SK-N-SH (cell line): ENCODE measurements around the gene RIN2. TPM values are rescaled to one million over a fixed set of nuclear protein-coding genes. Genes with fewer than 3 reads are reported as not detected.

ENCODE experiments used
- CTCF ChIA-PET: fragments of 300-600, 350-600 bp; formaldehyde crosslinking; extraction: SDS; loops from one replicate; lab custom pipeline; 2021; lab: Yijun Ruan, JAX
- POLR2A ChIA-PET: fragments of 350-600 bp; sonication (Branson Sonifier 250); formaldehyde crosslinking; extraction: SDS; loops from one replicate; lab custom pipeline; 2020; ENCODE audit warnings: antibody characterized with exemption, inconsistent platforms; lab: Yijun Ruan, JAX
- DNase-seq: peaks from one replicate; pipeline ENCODE4 v3.0.0; 2012
- H2AFZ ChIP-seq: fragments of 200-600 bp; sonication (generic); 2 replicates; pipeline ENCODE4 v1.8.1; 2016; ENCODE audit warnings: antibody characterized with exemption, mild to moderate bottlenecking, low read depth
- H3F3A ChIP-seq: fragments of 200-600 bp; sonication (generic); replicated peaks from 2 replicates; pipeline ENCODE3; 2016; ENCODE audit warnings: antibody characterized with exemption, mild to moderate bottlenecking; ENCODE audit not compliant: insufficient read depth
- H3K27ac ChIP-seq, 2 experiments: fragments of 200-500 bp in 1 of 2; fragments of 200-600 bp in 1 of 2; sonication (Bioruptor generic) in 1 of 2; sonication (generic), shearing (Covaris generic) in 1 of 2; 2 replicates each; pipeline versions ENCODE4 v1.5.1 to v1.6.1; 2014 to 2016; ENCODE audit warnings: low read depth in 2 of 2, inconsistent platforms in 1 of 2, low read length in 1 of 2, mild to moderate bottlenecking in 1 of 2, mixed read lengths in 1 of 2
- H3K27me3 ChIP-seq: fragments of 200-600 bp; sonication (generic), shearing (Covaris generic); 2 replicates; pipeline ENCODE4 v1.6.1; 2016; ENCODE audit warnings: mixed run types; ENCODE audit not compliant: insufficient read depth
- H3K36me3 ChIP-seq, 2 experiments: fragments of 200-500 bp in 1 of 2; fragments of 200-600 bp in 1 of 2; sonication (Bioruptor generic) in 1 of 2; sonication (generic) in 1 of 2; replicated peaks in 1 of 2; 2 replicates each; pipeline versions ENCODE3 to v1.5.1; 2014 to 2016; ENCODE audit warnings: low read length in 1 of 2, mild to moderate bottlenecking in 1 of 2; ENCODE audit not compliant: insufficient read depth in 2 of 2, control insufficient read depth in 1 of 2
- H3K4me1 ChIP-seq, 2 experiments: fragments of 200-500 bp in 1 of 2; fragments of 200-600 bp in 1 of 2; sonication (Bioruptor generic) in 1 of 2; sonication (generic), shearing (Covaris generic) in 1 of 2; 2 replicates each; pipeline versions ENCODE4 v1.5.1 to v1.6.1; 2014 to 2016; ENCODE audit warnings: low read depth in 1 of 2, low read length in 1 of 2, mixed run types in 1 of 2; ENCODE audit not compliant: insufficient read depth in 2 of 2, control insufficient read depth in 1 of 2
- H3K4me2 ChIP-seq: fragments of 200-600 bp; sonication (generic), shearing (Covaris generic); 2 replicates; pipeline ENCODE4 v1.6.1; 2017; ENCODE audit warnings: mixed run types
- H3K4me3 ChIP-seq, 2 experiments: fragments of 200-500 bp in 1 of 2; fragments of 200-600 bp in 1 of 2; sonication (Bioruptor generic) in 1 of 2; sonication (generic), shearing (Covaris generic) in 1 of 2; 2 replicates each; pipeline versions ENCODE4 v1.5.1 to v1.8.1; 2014 to 2016; ENCODE audit warnings: low read depth in 2 of 2, inconsistent platforms in 1 of 2, low read length in 1 of 2, mild to moderate bottlenecking in 1 of 2, mixed read lengths in 1 of 2, moderate library complexity in 1 of 2
- H3K79me2 ChIP-seq: fragments of 200-600 bp; sonication (generic); 2 replicates; pipeline ENCODE4 v1.8.1; 2017; ENCODE audit warnings: mild to moderate bottlenecking; ENCODE audit not compliant: insufficient read depth
- H3K9ac ChIP-seq: fragments of 200-600 bp; sonication (generic); 2 replicates; pipeline ENCODE4 v1.6.1; 2017; ENCODE audit warnings: mixed run types
- H3K9me2 ChIP-seq: fragments of 200-600 bp; sonication (generic); 2 replicates; pipeline ENCODE4 v1.6.1; 2017; ENCODE audit warnings: mixed run types
- H3K9me3 ChIP-seq: fragments of 200-600 bp; sonication (generic); 2 replicates; pipeline ENCODE4 v1.6.1; 2017; ENCODE audit warnings: mixed run types, mild to moderate bottlenecking, moderate library complexity
- H4K20me1 ChIP-seq: fragments of 200-600 bp; sonication (generic); 2 replicates; pipeline ENCODE4 v1.6.1; 2017; ENCODE audit warnings: mild to moderate bottlenecking, mixed run types; ENCODE audit not compliant: insufficient read depth
- CHD2 ChIP-seq: fragments of 150-350 bp; IDR thresholded peaks from 2 replicates; pipeline ENCODE4 v1.6.1; 2018; ENCODE audit warnings: low read length; ENCODE audit not compliant: partially characterized antibody
- CTCF ChIP-seq: fragments of 200-600 bp; sonication (generic); IDR thresholded peaks from 2 replicates; pipeline ENCODE4 v1.6.1; 2017; ENCODE audit warnings: antibody characterized with exemption, mild to moderate bottlenecking, moderate library complexity
- EZH2phosphoT487 ChIP-seq: fragments of 200-600 bp; sonication (generic); IDR thresholded peaks from 2 replicates; pipeline ENCODE4 v1.6.1; 2017; ENCODE audit warnings: low read depth, mixed run types, mild to moderate bottlenecking, antibody characterized with exemption, moderate library complexity, borderline replicate concordance
- FOSL2 ChIP-seq: IDR thresholded peaks from 2 replicates; pipeline ENCODE4 v1.4.0; 2012; ENCODE audit warnings: low read depth, mild to moderate bottlenecking, moderate library complexity, borderline replicate concordance
- MAX ChIP-seq: IDR thresholded peaks from 2 replicates; pipeline ENCODE4 v1.4.0; 2012; ENCODE audit warnings: low read depth
- MXI1 ChIP-seq: IDR thresholded peaks from 2 replicates; pipeline ENCODE4 v1.6.1; 2012; ENCODE audit warnings: mild to moderate bottlenecking, low read depth, low read length, improper control_type of control experiment
- NRF1 ChIP-seq: IDR thresholded peaks from 2 replicates; pipeline ENCODE4 v1.6.1; 2012; ENCODE audit warnings: low read depth, mild to moderate bottlenecking, low read length
- PBX3 ChIP-seq: IDR thresholded peaks from 2 replicates; pipeline ENCODE4; 2012
- RCOR1 ChIP-seq: fragments of 150-350 bp; IDR thresholded peaks from 2 replicates; pipeline ENCODE4 v1.6.1; 2017; ENCODE audit warnings: antibody characterized with exemption, low read length
- SMC3 ChIP-seq: IDR thresholded peaks from 2 replicates; pipeline ENCODE4 v1.6.1; 2012; ENCODE audit warnings: low read depth, low read length, improper control_type of control experiment
- TEAD4 ChIP-seq: IDR thresholded peaks from 2 replicates; pipeline ENCODE4 v1.4.0; 2012; ENCODE audit warnings: mild to moderate bottlenecking, borderline replicate concordance; ENCODE audit not compliant: insufficient read depth
- USF1 ChIP-seq: IDR thresholded peaks from 2 replicates; pipeline ENCODE4 v1.4.0; 2012; ENCODE audit warnings: low read depth, borderline replicate concordance
- WGBS: methylation state at CpG from one replicate; pipeline ENCODE4 v1.1.6; 2017; ENCODE audit warnings: low lambda C conversion rate; 5-methylcytosine and 5-hydroxymethylcytosine counted together
- polyA plus RNA-seq, 3 experiments: library from polyadenylated mRNA; depleted of rRNA; stranded (reverse); fragments of >200 nt; gene quantifications; 2 replicates each; pipeline ENCODE4 v1.2.3, GENCODE V29; 2012

RIN2 gene
- polyA plus RNA-seq, 1 of the 3 experiments (the other 2 are of a cell fraction), result 6.8 TPM

GRCh38 chr20:19735446-19735845 lies 22.6 kb upstream of the RIN2 start (continued):
- peak; percentile 60; the same call in 1 of the 2 replicates for TF ChIP-seq MAX
- no peak for TF ChIP-seq CHD2
- no peak for TF ChIP-seq EZH2phosphoT487
- no peak for TF ChIP-seq NRF1
- TF ChIP-seq MXI1, result no peak
- peak; percentile 85 for TF ChIP-seq FOSL2
- TF ChIP-seq TEAD4, result no peak
- peak; percentile 18; the same call in 1 of the 2 replicates for TF ChIP-seq PBX3

- Histone ChIP-seq H3K4me1 (peaks cover 7 to 25% of the 10 kb centered on the region in 2 experiments), H3K4me2 (no peak overlapping the region), H3K79me2 (no peaks in the 10 kb centered on the region), H4K20me1 (no peaks in the 10 kb centered on the region), H2AFZ (0 out of 2 replicates have a peak overlapping the region, but pooled peaks have one; percentile 31), H3K36me3 (no peaks in the 10 kb centered on the region), H3F3A (peaks cover 5% of the 10 kb centered on the region), H3K27ac (no peak overlapping the region), H3K9me3 (no peaks in the 10 kb centered on the region), H3K9ac (no peak overlapping the region), H3K27me3 (no peaks in the 10 kb centered on the region), H3K4me3 (no peak overlapping the region), H3K9me2 (no peaks in the 10 kb centered on the region)
- ChIA-PET POLR2A (interaction anchor here (1.1 kb wide), 1 partner anchor 21 kb away, joined by 3 read pairs; the partner anchor contains the start of gene RIN2), CTCF (interaction anchor here (0.9 to 1.9 kb wide), 5 partner anchors 10 to 280 kb away, joined by 3 to 7 read pairs (median 3); partner anchors contain the start of gene NAA20)
- DNase-seq, result no peak
- TF ChIP-seq FOSL2 (peak; percentile 2; the same call in 1 of the 2 replicates), NRF1 (no peak), USF1 (no peak), SMC3 (no peak), CTCF (no peak), RCOR1 (no peak)
- 53% methylated on average over 4 of the region's 4 CpGs for WGBS
Measured at GRCh38 chr20:19737025-19737424, 21.0 kb upstream of the RIN2 start.
